GM12891 (cell line): ENCODE measurements around the gene CLTCL1.

Source experiments
- POLR2A ChIP-seq: IDR thresholded peaks from 2 replicates; pipeline ENCODE4 v1.6.1; 2011; ENCODE audit warnings: low read depth, low read length, control low read depth
- POLR2AphosphoS5 ChIP-seq: IDR thresholded peaks from 2 replicates; pipeline ENCODE4 v1.6.1; 2011; ENCODE audit warnings: low read depth, low read length, control low read depth
- TAF1 ChIP-seq: IDR thresholded peaks from 2 replicates; pipeline ENCODE4 v1.6.1; 2011; ENCODE audit warnings: low read depth, low read length, control low read depth

DNA sequence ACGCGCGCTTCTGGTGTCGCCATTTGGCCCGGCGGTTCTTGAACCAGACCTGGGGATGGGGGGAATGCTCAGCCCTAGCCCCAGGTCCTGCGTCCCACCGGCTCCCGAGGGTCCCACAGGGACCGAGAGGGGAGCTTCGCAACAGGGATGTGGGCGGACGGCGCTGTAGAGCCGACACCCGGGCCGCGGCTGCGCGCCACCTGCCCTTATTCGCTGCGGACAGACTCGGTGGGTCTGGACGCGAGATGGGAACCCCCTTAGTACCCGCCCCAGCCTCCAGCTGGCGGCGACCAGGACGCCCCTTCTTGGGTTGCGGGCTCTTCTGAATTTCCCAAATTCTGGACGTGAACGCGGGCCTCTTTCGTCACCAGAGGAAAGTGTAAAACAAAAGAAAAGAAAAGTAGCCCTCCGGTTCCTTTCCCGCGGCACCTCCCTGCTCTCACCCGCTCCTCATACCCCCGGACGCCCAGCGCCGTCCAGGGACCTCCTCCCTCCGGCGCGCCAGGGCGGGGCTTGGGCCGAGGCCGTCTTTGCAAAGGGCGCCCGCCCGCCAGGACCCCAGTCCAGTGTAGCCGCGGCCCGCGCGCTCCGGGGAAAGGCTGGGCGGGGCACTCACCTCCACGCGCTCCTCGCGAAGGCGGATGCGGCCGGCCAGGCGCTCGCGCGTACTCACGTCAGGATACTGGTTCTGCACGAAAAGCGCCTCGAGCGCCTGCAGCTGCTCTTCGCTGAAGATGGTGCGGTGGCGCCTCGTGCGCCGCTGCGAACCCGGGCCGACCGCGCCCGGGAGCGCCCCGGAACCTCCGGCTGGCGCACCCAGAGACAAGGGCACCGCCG, 142.3 kb downstream of the CLTCL1 start:
- no peak for TF ChIP-seq POLR2AphosphoS5
- TF ChIP-seq POLR2A, result no peak
- TF ChIP-seq TAF1, result no peak
